ENCODE data around the gene TMEM25. TPM values are rescaled to one million over a fixed set of nuclear protein-coding genes. Genes with fewer than 3 reads are reported as not detected.

The TMEM25 gene
- total RNA-seq, 4 donors from 2014 or later, result 18.8 to 22.8 (median 21.0) TPM

GRCh38 chr11:118522571-118523072 is 8.4 kb upstream of the TMEM25 start:
- DNase-seq (ENCODE audit: low spot score in 2 of 2), result no peak
- intact Hi-C loops (cut with DNase I; ENCODE audit: low total_unique reads), result no loop called here
- WGBS, 2 donors, result 34 to 40% methylated on average over 6 of the region's 6 CpGs
- no peak for TF ChIP-seq POLR2A (IDR thresholded peaks at IDR 0.05)
- H3K4me3 ChIP-seq (ENCODE audit: low read depth, poor library complexity, severe bottlenecking), result no peak overlapping the region

- DNase-seq (ENCODE audit: low spot score in 2 of 2), result no peak
- no peak for TF ChIP-seq CTCF (IDR thresholded peaks at IDR 0.05)
- TF ChIP-seq POLR2A (IDR thresholded peaks at IDR 0.05), result no peak
- no peak overlapping the region for H3K4me3 ChIP-seq (ENCODE audit: low read depth, poor library complexity, severe bottlenecking)
- intact Hi-C loops (cut with DNase I; ENCODE audit: low total_unique reads), result no loop called here
Measured at GRCh38 chr11:118524356-118524755, 6.6 kb upstream of the TMEM25 start.

- 85 to 86% methylated on average over 6 of the region's 6 CpGs for WGBS, 2 donors
- TF ChIP-seq POLR2A (IDR thresholded peaks at IDR 0.05) (no peak), CTCF (IDR thresholded peaks at IDR 0.05) (no peak)
- H3K4me3 ChIP-seq (ENCODE audit: low read depth, poor library complexity, severe bottlenecking), result no peak overlapping the region
- intact Hi-C loops (cut with DNase I; ENCODE audit: low total_unique reads), result no loop called here
- no peak for DNase-seq (ENCODE audit: low spot score in 2 of 2)
Measured at GRCh38 chr11:118524757-118525470, 6.1 kb upstream of the TMEM25 start.

- TF ChIP-seq POLR2A (IDR thresholded peaks at IDR 0.05) (no peak), CTCF (IDR thresholded peaks at IDR 0.05) (no peak)
Measured at GRCh38 chr11:118526688-118527087, 4.3 kb upstream of the TMEM25 start.

GRCh38 chr11:118527109-118527508 is 3.9 kb upstream of the TMEM25 start, which contains the start of gene TTC36:
Gene TTC36 (plus strand): TSS chr11:118527474. CDS start chr11:118527495, 21 bp downstream.
- no peak within 1 kb of the TSS for H3K4me3 ChIP-seq (ENCODE audit: low read depth, poor library complexity, severe bottlenecking)
- intact Hi-C loops (cut with DNase I; ENCODE audit: low total_unique reads), result no loop called here
- WGBS, 2 donors, result 63 to 66% methylated on average over 3 of the region's 3 CpGs
- DNase-seq (ENCODE audit: low spot score in 2 of 2), result no peak
- no peak for TF ChIP-seq POLR2A (IDR thresholded peaks at IDR 0.05)
- no peak for TF ChIP-seq CTCF (IDR thresholded peaks at IDR 0.05)

More at GRCh38 chr11:118526688-118527087, 4.3 kb upstream of the TMEM25 start:
- no peak for DNase-seq (ENCODE audit: low spot score in 2 of 2)
- no peak overlapping the region for H3K4me3 ChIP-seq (ENCODE audit: low read depth, poor library complexity, severe bottlenecking)
- 78 to 81% methylated on average over 2 of the region's 2 CpGs for WGBS, 2 donors
- intact Hi-C loops (cut with DNase I; ENCODE audit: low total_unique reads), result no loop called here

GRCh38 chr11:118528511-118528910 is 2.5 kb upstream of the TMEM25 start:
- DNase-seq (ENCODE audit: low spot score in 2 of 2), result no peak
- TF ChIP-seq CTCF (IDR thresholded peaks at IDR 0.05), result no peak
- no peak for TF ChIP-seq POLR2A (IDR thresholded peaks at IDR 0.05)
- H3K4me3 ChIP-seq (ENCODE audit: low read depth, poor library complexity, severe bottlenecking), result no peak overlapping the region
- intact Hi-C loops (cut with DNase I; ENCODE audit: low total_unique reads), result no loop called here
- WGBS, 2 donors, result 87 to 88% methylated on average over 6 of the region's 6 CpGs
